PC-9 (cell line): ENCODE results near the gene PAFAH1B1. TPM values are rescaled to one million over a fixed set of nuclear protein-coding genes. Genes with fewer than 3 reads are reported as not detected.
A peak's percentile ranks its signal among the peaks of the same experiment; 100 is the strongest.

Experiments used
- BruUV-seq: library from RNA; stranded (reverse); fragments of 400-500 nt; replicated peaks from 2 replicates; lab custom pipeline; 2021; lab: Mats Ljungman, UMichigan
- CTCF ChIA-PET: fragments of 300-600 bp; sonication (Branson Sonifier 250); formaldehyde crosslinking; loops from one replicate; lab custom pipeline; 2022; ENCODE audit warnings: antibody characterized with exemption; lab: Charles Lee
- POLR2A ChIA-PET: fragments of 300-600 bp; sonication (Branson Sonifier 250); formaldehyde crosslinking; loops from one replicate; lab custom pipeline; 2022; ENCODE audit warnings: antibody characterized with exemption; ENCODE audit not compliant: unreplicated experiment; lab: Charles Lee
- DNase-seq, 2 experiments: peaks; one replicate each; pipeline versions ENCODE4 v3.0.0 to v3.0.0-alpha.2; 2015 to 2022; ENCODE audit warnings: mixed read lengths in 1 of 2
- H2AFZ ChIP-seq: fragments of 200-600 bp; sonication (generic); 2 replicates; pipeline ENCODE4 v1.8.1; 2017; ENCODE audit warnings: antibody characterized with exemption
- H3F3A ChIP-seq: fragments of 200-600 bp; sonication (generic); 2 replicates; pipeline ENCODE4 v1.8.1; 2017; ENCODE audit warnings: antibody characterized with exemption, mild to moderate bottlenecking, low read depth; ENCODE audit not compliant: insufficient read depth
- H3K27ac ChIP-seq: fragments of 200-600 bp; sonication (generic); 2 replicates; pipeline ENCODE4 v1.6.1; 2016; ENCODE audit warnings: mixed run types
- H3K27me3 ChIP-seq: fragments of 200-600 bp; sonication (generic); 2 replicates; pipeline ENCODE4 v1.6.1; 2016; ENCODE audit warnings: low read depth, mixed run types; ENCODE audit not compliant: insufficient read depth
- H3K36me3 ChIP-seq: fragments of 200-600 bp; sonication (generic); 2 replicates; pipeline ENCODE4 v1.6.1; 2016; ENCODE audit warnings: low read depth, mixed run types
- H3K4me1 ChIP-seq: fragments of 200-600 bp; sonication (generic); replicated peaks from 2 replicates; pipeline ENCODE4 v1.6.1; 2016; ENCODE audit warnings: mixed run types; ENCODE audit not compliant: insufficient read depth
- H3K4me2 ChIP-seq: fragments of 200-600 bp; sonication (generic); 2 replicates; pipeline ENCODE4 v1.6.1; 2017; ENCODE audit warnings: mixed run types
- H3K4me3 ChIP-seq: fragments of 200-600 bp; sonication (generic); 2 replicates; pipeline ENCODE4 v1.6.1; 2016; ENCODE audit warnings: mixed run types
- H3K79me2 ChIP-seq: fragments of 200-600 bp; sonication (generic); 2 replicates; pipeline ENCODE4 v1.6.1; 2017; ENCODE audit warnings: low read depth, mixed run types
- H3K9me2 ChIP-seq: fragments of 200-600 bp; sonication (generic); 2 replicates; pipeline ENCODE4 v1.8.1; 2017; ENCODE audit warnings: mild to moderate bottlenecking; ENCODE audit not compliant: insufficient read depth
- H3K9me3 ChIP-seq: fragments of 200-600 bp; sonication (generic); 2 replicates; pipeline ENCODE4 v1.8.1; 2016; ENCODE audit warnings: low read depth; ENCODE audit not compliant: insufficient read depth
- H4K20me1 ChIP-seq: fragments of 200-600 bp; sonication (generic); 2 replicates; pipeline ENCODE4 v1.8.1; 2017; ENCODE audit not compliant: insufficient read depth
- EZH2 ChIP-seq: fragments of 200-600 bp; sonication (generic); IDR thresholded peaks from 2 replicates; pipeline ENCODE4 v1.8.0; 2017; ENCODE audit warnings: antibody characterized with exemption, low read depth
- intact Hi-C: fragments of 100-400 bp; cut with micrococcal nuclease; formaldehyde crosslinking; loops from one replicate; pipeline ENCODE4 v1.10.0; 2022; ENCODE audit not compliant: unreplicated experiment
- total RNA-seq: library from RNA; stranded (reverse); gene quantifications from 2 replicates; pipeline ENCODE4 v1.2.3, GENCODE V29; 2021
- TF ChIP-seq, protein P1 (sequence below): fragments of 200-600 bp; sonication (generic); conservative IDR thresholded peaks from 2 replicates; pipeline ENCODE4 v1.6.1; 2017; ENCODE audit warnings: mixed run types, antibody characterized with exemption, mild to moderate bottlenecking, moderate library complexity

Gene PAFAH1B1
- total RNA-seq, 1 experiment from 2014 or later = 152 TPM

DNA sequence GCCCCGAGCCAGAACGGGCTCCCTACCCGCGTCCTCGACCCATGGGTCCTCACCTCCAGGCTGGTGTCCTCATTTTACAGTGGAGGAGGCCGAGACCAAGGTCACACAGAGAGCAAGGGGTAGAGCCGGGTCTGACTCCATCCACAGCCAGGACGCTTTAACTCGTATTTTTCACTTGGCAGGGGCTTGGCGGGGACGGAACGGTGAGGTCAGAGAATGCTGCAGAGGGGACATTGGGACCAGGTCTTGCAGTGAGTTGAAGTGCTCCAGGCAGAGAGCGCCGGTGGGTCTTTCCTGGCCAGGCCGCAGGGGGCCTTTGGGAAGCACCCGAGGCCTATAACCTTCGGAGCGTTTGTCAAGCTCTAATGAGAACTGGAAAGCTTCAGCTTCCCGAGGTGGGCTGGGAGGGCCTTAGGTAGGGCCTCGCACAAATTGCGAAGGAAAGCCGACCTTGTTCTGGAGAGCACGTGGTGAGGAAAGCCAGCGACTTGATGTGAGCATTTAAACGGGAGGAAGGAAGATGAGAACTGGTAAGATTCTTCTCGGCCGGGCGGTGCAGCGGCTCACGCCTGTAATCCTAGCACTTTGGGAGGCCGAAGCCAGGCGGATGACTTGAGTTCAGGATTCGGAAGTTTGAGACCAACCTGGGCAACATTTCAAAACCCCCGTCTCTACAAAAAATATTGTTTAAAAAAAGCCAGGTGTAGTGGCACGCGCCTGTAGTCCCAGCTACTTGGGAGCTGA, 119.0 kb downstream of the PAFAH1B1 start:
- POLR2A ChIA-PET = no interaction called here
- intact Hi-C loops = loop anchor here (5.0 kb wide), 1 partner anchor 925 kb away; the partner anchor contains the start of genes CTNS and SHPK
- CTCF ChIA-PET = interaction anchor here (0.6 kb wide), 1 partner anchor 273 kb away, joined by 4 read pairs; no protein-coding TSS in a partner anchor
- no peaks in the 10 kb centered on the region for H3K27me3 ChIP-seq
- TF ChIP-seq, protein P1, sequence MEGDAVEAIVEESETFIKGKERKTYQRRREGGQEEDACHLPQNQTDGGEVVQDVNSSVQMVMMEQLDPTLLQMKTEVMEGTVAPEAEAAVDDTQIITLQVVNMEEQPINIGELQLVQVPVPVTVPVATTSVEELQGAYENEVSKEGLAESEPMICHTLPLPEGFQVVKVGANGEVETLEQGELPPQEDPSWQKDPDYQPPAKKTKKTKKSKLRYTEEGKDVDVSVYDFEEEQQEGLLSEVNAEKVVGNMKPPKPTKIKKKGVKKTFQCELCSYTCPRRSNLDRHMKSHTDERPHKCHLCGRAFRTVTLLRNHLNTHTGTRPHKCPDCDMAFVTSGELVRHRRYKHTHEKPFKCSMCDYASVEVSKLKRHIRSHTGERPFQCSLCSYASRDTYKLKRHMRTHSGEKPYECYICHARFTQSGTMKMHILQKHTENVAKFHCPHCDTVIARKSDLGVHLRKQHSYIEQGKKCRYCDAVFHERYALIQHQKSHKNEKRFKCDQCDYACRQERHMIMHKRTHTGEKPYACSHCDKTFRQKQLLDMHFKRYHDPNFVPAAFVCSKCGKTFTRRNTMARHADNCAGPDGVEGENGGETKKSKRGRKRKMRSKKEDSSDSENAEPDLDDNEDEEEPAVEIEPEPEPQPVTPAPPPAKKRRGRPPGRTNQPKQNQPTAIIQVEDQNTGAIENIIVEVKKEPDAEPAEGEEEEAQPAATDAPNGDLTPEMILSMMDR = no peak
- TF ChIP-seq EZH2 = no peak
- H3K79me2 ChIP-seq = peaks cover 38% of the 10 kb centered on the region
- H3K27ac ChIP-seq = no peak overlapping the region
- peak overlapping the region; percentile 82; the same call in 1 of the 2 replicates for H3K4me3 ChIP-seq
- DNase-seq = no peak
- peaks cover 35% of the 10 kb centered on the region for H4K20me1 ChIP-seq
- H3K4me1 ChIP-seq = peaks cover 27% of the 10 kb centered on the region; the same call in 1 of the 2 replicates
- H3K9me2 ChIP-seq = no peaks in the 10 kb centered on the region
- peak overlapping the region; percentile 58 for H3K4me2 ChIP-seq
- TSS peak; percentile 49 for BruUV-seq
- H2AFZ ChIP-seq = peak overlapping the region; percentile 16; the same call in 1 of the 2 replicates
- no peaks in the 10 kb centered on the region for H3K9me3 ChIP-seq
- H3F3A ChIP-seq = peaks cover 8% of the 10 kb centered on the region; the same call in 1 of the 2 replicates
- H3K36me3 ChIP-seq = no peaks in the 10 kb centered on the region

DNA sequence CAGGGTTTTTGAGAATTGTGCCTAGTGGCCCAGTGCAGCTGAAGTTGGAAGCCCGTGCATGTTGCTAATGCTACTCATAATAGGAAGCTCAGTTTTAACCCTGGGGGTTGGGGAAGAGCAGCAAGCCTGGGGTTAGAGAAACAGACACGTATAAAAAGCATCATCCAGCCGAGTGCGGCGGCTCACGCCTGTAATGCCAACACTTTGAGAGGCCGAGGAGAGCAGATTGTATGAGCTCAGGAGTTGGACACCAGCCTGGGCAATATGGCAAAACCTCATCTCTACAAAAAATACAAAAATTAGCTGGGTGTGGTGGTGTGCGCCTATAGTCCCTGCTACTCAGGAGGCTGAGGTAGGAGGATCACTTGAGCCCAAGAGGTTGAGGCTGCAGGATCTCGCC, 120.4 kb downstream of the PAFAH1B1 start:
- intact Hi-C loops = loop anchor here (5.0 kb wide), 1 partner anchor 923 kb away; the partner anchor contains the start of genes CTNS and SHPK
- H4K20me1 ChIP-seq = peaks cover 21% of the 10 kb centered on the region
- peaks cover 17% of the 10 kb centered on the region; the same call in 1 of the 2 replicates for H3K4me1 ChIP-seq
- no peak overlapping the region for H3K4me2 ChIP-seq
- POLR2A ChIA-PET = no interaction called here
- no peak for TF ChIP-seq EZH2
- TF ChIP-seq, protein P1 = no peak
- BruUV-seq = no TSS peak
- no peak for DNase-seq
- no peaks in the 10 kb centered on the region for H3K36me3 ChIP-seq
- no peak overlapping the region for H3K4me3 ChIP-seq
- H3K9me2 ChIP-seq = no peaks in the 10 kb centered on the region
- peaks cover 24% of the 10 kb centered on the region for H3K79me2 ChIP-seq
- H3K27me3 ChIP-seq = no peaks in the 10 kb centered on the region
- no peaks in the 10 kb centered on the region for H3K9me3 ChIP-seq
- no peak overlapping the region for H3K27ac ChIP-seq
- CTCF ChIA-PET = no interaction called here
- H3F3A ChIP-seq = peaks cover 8% of the 10 kb centered on the region; the same call in 1 of the 2 replicates
- no peak overlapping the region for H2AFZ ChIP-seq

DNA sequence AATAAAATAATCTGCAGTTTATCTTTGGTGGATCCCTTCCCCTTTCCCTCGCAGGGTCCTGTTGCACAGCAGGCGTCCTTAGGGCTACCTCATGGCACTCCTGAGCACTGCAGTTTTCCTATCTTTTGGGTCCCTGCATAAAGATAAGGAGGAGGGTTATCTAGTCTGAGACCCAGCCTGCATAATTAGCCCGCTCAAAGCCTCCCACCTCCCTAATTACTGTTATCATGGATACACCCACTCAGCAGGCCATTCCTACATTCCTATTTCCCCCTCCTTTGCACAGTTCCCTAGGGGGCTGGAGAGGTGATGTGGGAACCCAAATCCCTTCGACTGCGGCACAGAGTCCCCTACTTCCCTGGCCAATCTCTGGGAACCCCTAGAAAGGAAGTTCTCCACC, 123.2 kb downstream of the PAFAH1B1 start:
- no peak overlapping the region for H2AFZ ChIP-seq
- no peaks in the 10 kb centered on the region for H4K20me1 ChIP-seq
- no peaks in the 10 kb centered on the region; the same call in 1 of the 2 replicates for H3F3A ChIP-seq
- no TSS peak for BruUV-seq
- ChIA-PET POLR2A (interaction anchor here (0.6 kb wide), 1 partner anchor 310 kb away, joined by 4 read pairs; no protein-coding TSS in a partner anchor), CTCF (interaction anchor here (0.6 kb wide), 1 partner anchor 30 kb away, joined by 3 read pairs; no protein-coding TSS in a partner anchor)
- intact Hi-C loops = no loop called here
- H3K27me3 ChIP-seq = peaks cover under 1% of the 10 kb centered on the region
- H3K27ac ChIP-seq = no peak overlapping the region
- no peaks in the 10 kb centered on the region for H3K9me3 ChIP-seq
- TF ChIP-seq, protein P1 = no peak
- TF ChIP-seq EZH2 = no peak
- no peaks in the 10 kb centered on the region for H3K79me2 ChIP-seq
- no peak overlapping the region for H3K4me3 ChIP-seq
- H3K4me1 ChIP-seq = 0 out of 2 replicates have a peak, but pooled peaks cover 4% of the 10 kb centered on the region
- H3K9me2 ChIP-seq = no peaks in the 10 kb centered on the region
- no peak for DNase-seq
- no peaks in the 10 kb centered on the region for H3K36me3 ChIP-seq
- no peak overlapping the region for H3K4me2 ChIP-seq
